Gastrocnemius medialis (tissue), 4 donors: Measurements from ENCODE around the gene PRKCD.

Source experiments
- CTCF ChIP-seq, 5 experiments: fragments of 450-650 bp in 3 of 5; fragments of 200-600 bp in 2 of 5; sonication (generic) in 2 of 5; IDR thresholded peaks in 4 of 5; conservative IDR thresholded peaks in 1 of 5; 1 replicate in 4 of 5; 2 replicates in 1 of 5; pipeline ENCODE4 v1.5.1; 2016 to 2019; ENCODE audit warnings: antibody characterized with exemption in 5 of 5, mild to moderate bottlenecking in 3 of 5, moderate library complexity in 3 of 5
- POLR2A ChIP-seq, 2 donors: fragments of 450-650 bp; IDR thresholded peaks; one replicate each; pipeline ENCODE4 v1.6.1; 2017; ENCODE audit warnings: antibody characterized with exemption in 2 of 2, mild to moderate bottlenecking in 2 of 2, moderate library complexity in 2 of 2

- TF ChIP-seq CTCF (IDR thresholded peaks at IDR 0.05 in 4 of 5, conservative IDR thresholded peaks at IDR 0.05 in 1 of 5) = no peak
- TF ChIP-seq POLR2A (IDR thresholded peaks at IDR 0.05) = no peak
Observed at GRCh38 chr3:53181024-53181371, 20.0 kb downstream of the PRKCD start.
